ENCODE results near the gene C2orf66. TPM values are rescaled to one million over a fixed set of nuclear protein-coding genes. Genes with fewer than 3 reads are reported as not detected.

Gene C2orf66
- not detected in 2 replicates for total RNA-seq

DNA sequence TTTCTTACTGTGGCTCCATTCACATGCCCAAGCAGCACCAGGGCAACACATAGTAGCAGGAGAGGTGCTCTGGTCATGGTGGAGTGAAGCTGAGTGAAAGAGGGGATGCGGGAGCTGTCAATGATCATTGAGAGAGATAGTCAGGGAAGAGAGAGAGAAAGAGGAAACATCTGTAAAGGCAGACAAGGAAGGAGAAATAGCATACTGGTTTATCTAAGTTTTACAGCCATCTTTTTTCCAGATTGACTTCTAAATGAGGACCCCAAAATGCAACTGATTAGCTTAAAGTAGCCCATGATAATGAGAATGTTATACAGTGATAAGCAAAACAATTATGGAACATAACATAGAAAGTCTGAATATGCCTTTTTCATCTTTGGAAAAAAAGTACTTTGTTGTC lies at the start of gene C2orf66:
TSS of gene C2orf66 (minus strand) at position 96 of the 400 bp plus-strand sequence. CDS start at position 77, 19 bp downstream.
- POLR2A ChIA-PET, result no interaction called here
- Mint-ChIP-seq H3K27ac (no peak within 1 kb of the TSS), H3K4me3 (no peak within 1 kb of the TSS), H3K27me3 (peaks cover 29% of the 10 kb centered on the region), H3K9me3 (peaks cover 1% of the 10 kb centered on the region), H3K4me1 (no peaks in the 10 kb centered on the region), H3K36me3 (ENCODE audit: low read depth) (no peaks in the 10 kb centered on the region)
- ATAC-seq (ENCODE audit: low read depth) (no peak), DNase-seq (no peak)
- TF ChIP-seq, protein P1, sequence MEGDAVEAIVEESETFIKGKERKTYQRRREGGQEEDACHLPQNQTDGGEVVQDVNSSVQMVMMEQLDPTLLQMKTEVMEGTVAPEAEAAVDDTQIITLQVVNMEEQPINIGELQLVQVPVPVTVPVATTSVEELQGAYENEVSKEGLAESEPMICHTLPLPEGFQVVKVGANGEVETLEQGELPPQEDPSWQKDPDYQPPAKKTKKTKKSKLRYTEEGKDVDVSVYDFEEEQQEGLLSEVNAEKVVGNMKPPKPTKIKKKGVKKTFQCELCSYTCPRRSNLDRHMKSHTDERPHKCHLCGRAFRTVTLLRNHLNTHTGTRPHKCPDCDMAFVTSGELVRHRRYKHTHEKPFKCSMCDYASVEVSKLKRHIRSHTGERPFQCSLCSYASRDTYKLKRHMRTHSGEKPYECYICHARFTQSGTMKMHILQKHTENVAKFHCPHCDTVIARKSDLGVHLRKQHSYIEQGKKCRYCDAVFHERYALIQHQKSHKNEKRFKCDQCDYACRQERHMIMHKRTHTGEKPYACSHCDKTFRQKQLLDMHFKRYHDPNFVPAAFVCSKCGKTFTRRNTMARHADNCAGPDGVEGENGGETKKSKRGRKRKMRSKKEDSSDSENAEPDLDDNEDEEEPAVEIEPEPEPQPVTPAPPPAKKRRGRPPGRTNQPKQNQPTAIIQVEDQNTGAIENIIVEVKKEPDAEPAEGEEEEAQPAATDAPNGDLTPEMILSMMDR (IDR thresholded peaks at IDR 0.05), result no peak
- CTCF ChIA-PET, result no interaction called here
- intact Hi-C loops (cut with micrococcal nuclease), result no loop called here

DNA sequence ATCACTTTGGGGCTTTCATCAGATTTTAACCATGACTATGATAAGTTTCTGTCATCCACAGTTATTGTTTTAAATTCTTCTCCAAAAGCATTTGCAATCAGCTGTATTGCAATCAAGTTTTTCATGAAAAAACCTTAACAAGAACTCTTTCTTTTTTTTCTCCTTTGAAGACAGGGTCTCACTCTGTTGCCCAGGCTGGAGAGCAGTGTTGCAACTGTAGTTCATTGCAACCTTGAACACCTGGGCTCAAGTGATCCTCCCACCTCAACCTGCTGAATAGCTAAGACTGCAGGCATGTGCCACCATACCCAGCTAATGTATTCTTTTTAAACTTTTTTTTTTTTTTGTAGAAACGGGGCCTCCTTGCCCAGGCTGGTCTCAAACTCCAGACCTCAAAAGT lies 45.5 kb upstream of the C2orf66 start:
- H3K4me1 Mint-ChIP-seq, result no peaks in the 10 kb centered on the region
- no peaks in the 10 kb centered on the region for H3K27me3 Mint-ChIP-seq
- POLR2A ChIA-PET, result no interaction called here
- no peak overlapping the region for H3K27ac Mint-ChIP-seq
- H3K4me3 Mint-ChIP-seq, result no peak overlapping the region
- CTCF ChIA-PET, result no interaction called here
- DNase-seq, result no peak
- no peak for ATAC-seq (ENCODE audit: low read depth)
- intact Hi-C loops (cut with micrococcal nuclease), result no loop called here
- H3K9me3 Mint-ChIP-seq, result peaks cover 9% of the 10 kb centered on the region
- TF ChIP-seq, protein P1 (IDR thresholded peaks at IDR 0.05), result no peak
- peaks cover 8% of the 10 kb centered on the region for H3K36me3 Mint-ChIP-seq (ENCODE audit: low read depth)

DNA sequence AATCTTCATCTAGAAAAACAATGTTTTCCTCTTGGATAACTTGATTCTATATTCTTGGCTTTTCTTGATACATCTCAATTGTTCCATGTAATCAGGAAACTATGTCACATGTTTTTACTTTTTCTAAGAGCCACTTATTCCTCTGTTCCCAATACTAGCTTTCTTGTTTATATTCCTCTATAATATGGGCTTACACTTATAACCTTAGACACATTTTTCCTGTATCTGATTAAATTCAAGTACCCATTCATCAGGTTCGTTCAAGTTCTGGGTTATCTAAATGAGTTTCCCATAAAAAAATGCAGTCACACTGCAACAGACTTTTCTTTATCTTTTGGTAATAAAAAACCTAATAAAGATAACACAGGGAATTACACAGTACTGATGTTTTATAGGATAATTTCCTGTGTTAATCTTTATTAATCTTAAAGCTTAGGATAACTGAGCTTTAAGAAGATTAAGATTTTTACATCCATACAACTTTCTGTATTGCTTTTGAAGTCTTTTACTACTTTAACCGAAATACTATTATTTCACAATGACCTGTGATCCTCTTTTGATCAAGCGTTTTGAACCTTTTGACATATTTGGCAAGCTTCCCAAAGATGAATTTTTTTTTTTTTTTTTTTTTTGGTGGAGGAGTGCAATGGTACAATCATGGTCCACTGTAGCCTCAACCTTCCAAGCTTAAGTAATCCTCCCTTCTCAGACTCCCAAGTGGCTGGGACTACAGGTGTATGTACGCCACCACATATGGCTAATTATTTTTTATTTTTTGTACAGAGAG lies 44.3 kb upstream of the C2orf66 start:
- TF ChIP-seq, protein P1 (IDR thresholded peaks at IDR 0.05), result no peak
- ChIA-PET CTCF (no interaction called here), POLR2A (no interaction called here)
- no peak for DNase-seq
- Mint-ChIP-seq H3K4me3 (no peak overlapping the region), H3K4me1 (no peaks in the 10 kb centered on the region), H3K27ac (no peak overlapping the region), H3K9me3 (peaks cover 2% of the 10 kb centered on the region), H3K27me3 (no peaks in the 10 kb centered on the region), H3K36me3 (ENCODE audit: low read depth) (peaks cover 2% of the 10 kb centered on the region)
- intact Hi-C loops (cut with micrococcal nuclease), result no loop called here
- no peak for ATAC-seq (ENCODE audit: low read depth)

DNA sequence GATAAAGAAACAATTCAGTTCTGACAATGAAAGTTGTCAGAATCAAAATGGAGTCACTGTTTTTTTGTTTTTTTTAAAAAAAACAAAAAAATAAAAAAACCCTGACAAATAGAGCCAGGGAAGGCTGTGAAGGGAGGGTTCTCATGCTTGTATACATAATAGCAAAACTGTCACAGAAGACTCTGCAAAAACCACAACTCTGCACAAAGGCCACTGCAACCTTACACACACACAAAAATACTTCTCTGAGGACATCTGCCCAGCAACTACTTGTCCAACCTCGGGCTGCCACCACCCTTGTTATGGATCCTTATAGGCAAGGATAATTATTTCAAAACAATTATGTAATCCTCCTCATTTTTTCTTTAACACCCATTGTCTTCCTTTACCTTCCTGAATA lies 41.9 kb upstream of the C2orf66 start:
- ATAC-seq (ENCODE audit: low read depth) (no peak), DNase-seq (no peak)
- TF ChIP-seq, protein P1 (IDR thresholded peaks at IDR 0.05), result no peak
- Mint-ChIP-seq H3K4me1 (no peaks in the 10 kb centered on the region), H3K4me3 (no peak overlapping the region), H3K27ac (no peak overlapping the region), H3K27me3 (no peaks in the 10 kb centered on the region), H3K9me3 (no peaks in the 10 kb centered on the region), H3K36me3 (ENCODE audit: low read depth) (no peaks in the 10 kb centered on the region)
- CTCF ChIA-PET, result no interaction called here
- intact Hi-C loops (cut with micrococcal nuclease), result no loop called here
- POLR2A ChIA-PET, result no interaction called here

DNA sequence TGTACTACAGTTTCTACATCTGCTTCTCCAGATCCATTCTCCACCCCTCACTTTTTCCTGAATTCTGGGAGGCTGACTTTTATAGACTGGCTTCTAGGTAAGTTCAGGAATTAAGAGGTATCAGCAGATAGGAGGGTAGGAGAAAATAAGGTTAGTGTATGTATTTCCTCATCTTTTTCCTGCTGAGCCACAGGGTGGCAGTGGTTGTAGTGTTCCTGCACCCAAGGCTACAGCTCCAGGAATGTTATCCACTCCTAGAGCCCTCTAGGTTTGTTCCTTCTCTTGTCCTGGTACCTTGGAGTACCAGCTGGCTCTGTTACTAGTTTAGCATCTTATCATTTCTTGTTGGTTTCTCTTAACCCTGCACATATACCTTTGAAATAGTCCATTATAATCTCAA lies 40.7 kb upstream of the C2orf66 start:
- Mint-ChIP-seq H3K27ac (no peak overlapping the region), H3K4me3 (no peak overlapping the region), H3K36me3 (ENCODE audit: low read depth) (no peaks in the 10 kb centered on the region), H3K27me3 (no peaks in the 10 kb centered on the region), H3K4me1 (no peaks in the 10 kb centered on the region), H3K9me3 (no peaks in the 10 kb centered on the region)
- no peak for DNase-seq
- ChIA-PET POLR2A (no interaction called here), CTCF (no interaction called here)
- intact Hi-C loops (cut with micrococcal nuclease), result no loop called here
- TF ChIP-seq, protein P1 (IDR thresholded peaks at IDR 0.05), result no peak
- ATAC-seq (ENCODE audit: low read depth), result no peak
